Measurements from ENCODE around the gene DAND5.

DAND5 gene

GRCh38 chr19:13022859-13023636 lies 53.7 kb downstream of the DAND5 start:
- peak; percentile 93 for DNase-seq (ENCODE audit: low spot score)
- Histone ChIP-seq H3K4me3 (peak overlapping the region; percentile 78), H3K27ac (peak overlapping the region; percentile 95 to 98)
- TF ChIP-seq CTCF (IDR thresholded peaks at IDR 0.05) = no peak

GRCh38 chr19:13023656-13024055 lies 54.3 kb downstream of the DAND5 start:
- H3K27ac ChIP-seq = peak overlapping the region; percentile 90 to 95
- no peak for DNase-seq (ENCODE audit: low spot score)
- no peak for TF ChIP-seq CTCF (IDR thresholded peaks at IDR 0.05)
- peak overlapping the region; percentile 78 for H3K4me3 ChIP-seq
